Natural killer cell treated with Interleukin-12 subunit alpha and Interleukin-12 subunit beta and Interleukin-15 and Interleukin-18, amount 100 ng/mL, for 72 hours (primary cell): ENCODE data around the gene YARS1. TPM values are rescaled to one million over a fixed set of nuclear protein-coding genes. Genes with fewer than 3 reads are reported as not detected.
A peak's percentile ranks its signal among the peaks of the same experiment; 100 is the strongest.

Experiments used
- ATAC-seq, 2 donors: fragments of 150-1000 bp; cut with Tn5 transposase in 1 of 2; sonication (Bioruptor Pico), chemical (Tn5 transposase) in 1 of 2; 2 replicates each; pipeline ENCODE4 v1.10.0; 2021
- DNase-seq: peaks from one replicate; pipeline ENCODE4 v3.0.0; 2022; ENCODE audit warnings: low spot score
- H3K27ac Mint-ChIP-seq, 2 donors: 1 replicate in 1 of 2; 2 replicates in 1 of 2; pipeline ENCODE4 v1.8.0; 2022; ENCODE audit warnings: mixed read lengths in 2 of 2, mild to moderate bottlenecking in 1 of 2, moderate library complexity in 1 of 2
- H3K27me3 Mint-ChIP-seq, 2 donors: 1 replicate in 1 of 2; 2 replicates in 1 of 2; pipeline ENCODE4 v1.8.0; 2022; ENCODE audit warnings: mixed read lengths in 2 of 2
- H3K36me3 Mint-ChIP-seq: one replicate; pipeline ENCODE4 v1.8.0; 2022; ENCODE audit warnings: mixed read lengths
- H3K4me1 Mint-ChIP-seq, 2 donors: 1 replicate in 1 of 2; 2 replicates in 1 of 2; pipeline ENCODE4 v1.8.0; 2022; ENCODE audit warnings: low read depth in 2 of 2, mixed read lengths in 2 of 2, mild to moderate bottlenecking in 1 of 2
- H3K4me3 Mint-ChIP-seq: one replicate; pipeline ENCODE4 v1.8.0; 2022; ENCODE audit warnings: mixed read lengths
- H3K9me3 Mint-ChIP-seq: 2 replicates; pipeline ENCODE4 v1.8.0; 2022; ENCODE audit warnings: mixed read lengths
- total RNA-seq, 2 donors: library from RNA; stranded (reverse); gene quantifications; one replicate each; pipeline ENCODE4 v1.2.3, GENCODE V29; 2022

The YARS1 gene
- total RNA-seq, 2 donors from 2014 or later = 228 to 274 TPM

GRCh38 chr1:32759521-32759981 lies 57.6 kb downstream of the YARS1 start:
- no peak overlapping the region for H3K4me3 Mint-ChIP-seq
- H3K4me1 Mint-ChIP-seq = peaks cover 6% of the 10 kb centered on the region in 2 donors
- ATAC-seq = peak in 1 of 2 donors; percentile 7
- no peaks in the 10 kb centered on the region for H3K36me3 Mint-ChIP-seq
- no peaks in the 10 kb centered on the region for H3K27me3 Mint-ChIP-seq
- H3K27ac Mint-ChIP-seq = no peak overlapping the region
- no peak for DNase-seq
- H3K9me3 Mint-ChIP-seq = no peaks in the 10 kb centered on the region

- H3K4me3 Mint-ChIP-seq = no peak overlapping the region
- H3K27ac Mint-ChIP-seq = no peak overlapping the region
- H3K4me1 Mint-ChIP-seq = peaks cover 11% of the 10 kb centered on the region in 2 donors
- H3K9me3 Mint-ChIP-seq = no peaks in the 10 kb centered on the region
- H3K27me3 Mint-ChIP-seq = no peaks in the 10 kb centered on the region
- ATAC-seq (no peak), DNase-seq (no peak)
- no peaks in the 10 kb centered on the region for H3K36me3 Mint-ChIP-seq
These were observed 58.2 kb downstream of the YARS1 start for GRCh38 chr1:32758795-32759430.

GRCh38 chr1:32758177-32758794 lies 58.9 kb downstream of the YARS1 start:
- no peak overlapping the region for H3K27ac Mint-ChIP-seq
- H3K4me1 Mint-ChIP-seq = peaks cover 11% of the 10 kb centered on the region in 2 donors
- DNase-seq (no peak), ATAC-seq (no peak)
- H3K9me3 Mint-ChIP-seq = no peaks in the 10 kb centered on the region
- H3K27me3 Mint-ChIP-seq = no peaks in the 10 kb centered on the region
- H3K4me3 Mint-ChIP-seq = no peak overlapping the region
- H3K36me3 Mint-ChIP-seq = no peaks in the 10 kb centered on the region

- Mint-ChIP-seq H3K4me3 (no peak overlapping the region), H3K27me3 (no peaks in the 10 kb centered on the region), H3K9me3 (no peaks in the 10 kb centered on the region), H3K4me1 (peaks cover 11% of the 10 kb centered on the region in 2 donors), H3K36me3 (no peaks in the 10 kb centered on the region), H3K27ac (no peak overlapping the region)
- ATAC-seq (no peak), DNase-seq (no peak)
These were observed 59.8 kb downstream of the YARS1 start for GRCh38 chr1:32757213-32757895.

- Mint-ChIP-seq H3K9me3 (no peaks in the 10 kb centered on the region), H3K4me3 (no peak overlapping the region), H3K4me1 (peaks cover 16 to 19% of the 10 kb centered on the region in 2 donors), H3K36me3 (no peaks in the 10 kb centered on the region), H3K27me3 (peaks cover 9 to 14% of the 10 kb centered on the region in 2 donors), H3K27ac (no peak overlapping the region)
- no peak for DNase-seq
- ATAC-seq = no peak
These were observed 61.4 kb downstream of the YARS1 start for GRCh38 chr1:32755810-32756159.

GRCh38 chr1:32755098-32755809 lies 61.9 kb downstream of the YARS1 start:
- H3K36me3 Mint-ChIP-seq = no peaks in the 10 kb centered on the region
- no peak overlapping the region for H3K27ac Mint-ChIP-seq
- peaks cover 9 to 14% of the 10 kb centered on the region in 2 donors for H3K27me3 Mint-ChIP-seq
- ATAC-seq = no peak
- no peak for DNase-seq
- peaks cover 16 to 19% of the 10 kb centered on the region in 2 donors for H3K4me1 Mint-ChIP-seq
- no peaks in the 10 kb centered on the region for H3K9me3 Mint-ChIP-seq
- no peak overlapping the region for H3K4me3 Mint-ChIP-seq

- H3K4me3 Mint-ChIP-seq = peak overlapping the region; percentile 78
- H3K4me1 Mint-ChIP-seq = peaks cover 16 to 19% of the 10 kb centered on the region in 2 donors
- peak in 1 of 2 donors; percentile 32 for ATAC-seq
- no peaks in the 10 kb centered on the region for H3K9me3 Mint-ChIP-seq
- no peak overlapping the region for H3K27ac Mint-ChIP-seq
- no peak for DNase-seq
- H3K36me3 Mint-ChIP-seq = no peaks in the 10 kb centered on the region
- H3K27me3 Mint-ChIP-seq = peaks cover 9 to 14% of the 10 kb centered on the region in 2 donors
These were observed 62.7 kb downstream of the YARS1 start for GRCh38 chr1:32754317-32755097.

- ATAC-seq (peak; percentile 95 to 96), DNase-seq (peak; percentile 79)
- Mint-ChIP-seq H3K27ac (no peak overlapping the region), H3K36me3 (no peaks in the 10 kb centered on the region), H3K9me3 (no peaks in the 10 kb centered on the region), H3K4me1 (peaks cover 16 to 19% of the 10 kb centered on the region in 2 donors), H3K4me3 (peak overlapping the region; percentile 78), H3K27me3 (peaks cover 9 to 14% of the 10 kb centered on the region in 2 donors)
These were observed 63.4 kb downstream of the YARS1 start for GRCh38 chr1:32753532-32754316.

GRCh38 chr1:32749771-32750170 lies 67.4 kb downstream of the YARS1 start:
- H3K36me3 Mint-ChIP-seq = no peaks in the 10 kb centered on the region

GRCh38 chr1:32749332-32749731 lies 67.8 kb downstream of the YARS1 start:
- Mint-ChIP-seq H3K4me1 (peaks cover 7 to 10% of the 10 kb centered on the region in 2 donors), H3K27me3 (peaks cover 9 to 14% of the 10 kb centered on the region in 2 donors), H3K27ac (no peak overlapping the region), H3K4me3 (no peak overlapping the region), H3K9me3 (no peaks in the 10 kb centered on the region), H3K36me3 (no peaks in the 10 kb centered on the region)
- DNase-seq (no peak), ATAC-seq (no peak)

More at GRCh38 chr1:32749771-32750170, 67.4 kb downstream of the YARS1 start:
- DNase-seq = no peak
- no peak for ATAC-seq
- Mint-ChIP-seq H3K9me3 (no peaks in the 10 kb centered on the region), H3K4me3 (no peak overlapping the region), H3K27me3 (peaks cover 9 to 14% of the 10 kb centered on the region in 2 donors), H3K27ac (no peak overlapping the region), H3K4me1 (peaks cover 10 to 13% of the 10 kb centered on the region in 2 donors)

- Mint-ChIP-seq H3K4me3 (no peak overlapping the region), H3K27ac (no peak overlapping the region), H3K36me3 (no peaks in the 10 kb centered on the region), H3K27me3 (peaks cover 9 to 14% of the 10 kb centered on the region in 2 donors), H3K4me1 (peaks cover 4 to 7% of the 10 kb centered on the region in 2 donors), H3K9me3 (no peaks in the 10 kb centered on the region)
- DNase-seq (no peak), ATAC-seq (no peak)
These were observed 68.2 kb downstream of the YARS1 start for GRCh38 chr1:32748926-32749325.

GRCh38 chr1:32748348-32748747 lies 68.8 kb downstream of the YARS1 start:
- no peak overlapping the region for H3K27ac Mint-ChIP-seq
- H3K9me3 Mint-ChIP-seq = no peaks in the 10 kb centered on the region
- H3K4me1 Mint-ChIP-seq = peaks cover 4 to 7% of the 10 kb centered on the region in 2 donors
- ATAC-seq (no peak), DNase-seq (no peak)
- H3K36me3 Mint-ChIP-seq = no peaks in the 10 kb centered on the region
- H3K27me3 Mint-ChIP-seq = peaks cover 9 to 14% of the 10 kb centered on the region in 2 donors
- H3K4me3 Mint-ChIP-seq = no peak overlapping the region
